GM10266 (cell line): Measurements from ENCODE around the gene CCDC136.

Experiments
- DNase-seq: peaks from one replicate; pipeline ENCODE4 v3.0.0; 2012; ENCODE audit errors: extremely low spot score
- TF ChIP-seq, protein P1 (sequence below): IDR thresholded peaks from 2 replicates; pipeline ENCODE4 v1.5.1; 2012; ENCODE audit warnings: mild to moderate bottlenecking, low read depth; ENCODE audit not compliant: control insufficient read depth, insufficient read depth; ENCODE audit errors: missing control alignments

The CCDC136 gene

DNA sequence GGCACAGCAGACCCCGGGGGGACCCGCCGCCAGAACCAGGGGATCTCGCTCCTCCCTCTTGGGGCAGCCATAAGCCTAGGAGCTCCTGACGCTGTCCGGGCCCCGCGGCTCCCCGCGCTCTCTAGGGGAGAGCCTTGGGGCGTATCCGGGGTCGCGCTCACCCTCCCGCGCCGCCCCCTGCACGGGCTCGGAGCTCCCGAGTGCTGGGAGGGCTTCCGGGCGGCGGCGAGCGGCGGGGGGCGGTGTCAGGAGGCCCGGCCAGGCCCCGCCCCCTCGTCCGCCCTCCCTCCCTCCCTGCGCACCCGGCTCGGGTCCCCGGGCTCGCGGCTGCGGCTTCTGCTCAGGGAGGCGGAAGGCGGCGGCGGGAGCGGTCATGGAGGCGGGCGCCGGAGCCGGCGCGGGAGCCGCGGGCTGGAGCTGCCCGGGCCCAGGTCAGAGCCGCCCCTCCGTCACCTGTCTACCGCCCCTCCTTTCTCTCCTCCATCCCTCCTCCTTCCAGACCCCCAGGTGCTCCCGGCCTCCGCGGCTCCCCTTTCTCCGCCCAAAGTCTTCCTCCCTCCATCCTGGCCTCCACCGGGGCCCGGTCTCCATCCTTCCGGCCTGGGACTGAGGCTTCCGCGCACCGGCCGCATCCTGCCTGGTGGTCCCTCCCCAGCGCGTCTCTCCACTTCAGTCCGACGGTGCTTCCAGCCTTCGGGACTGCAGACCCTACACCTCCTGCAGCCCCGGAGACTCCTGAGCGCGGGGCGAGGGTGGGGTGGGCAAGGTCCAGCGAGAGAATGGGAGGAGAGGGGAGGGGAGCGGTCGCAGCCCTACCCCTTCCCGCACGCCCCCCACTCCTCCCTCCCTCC lies at the start of gene CCDC136:
Gene CCDC136 (plus strand): TSS at position 848 of the 851 bp plus-strand sequence. CDS start 444 bp downstream, outside the sequence.
- TF ChIP-seq, protein P1, sequence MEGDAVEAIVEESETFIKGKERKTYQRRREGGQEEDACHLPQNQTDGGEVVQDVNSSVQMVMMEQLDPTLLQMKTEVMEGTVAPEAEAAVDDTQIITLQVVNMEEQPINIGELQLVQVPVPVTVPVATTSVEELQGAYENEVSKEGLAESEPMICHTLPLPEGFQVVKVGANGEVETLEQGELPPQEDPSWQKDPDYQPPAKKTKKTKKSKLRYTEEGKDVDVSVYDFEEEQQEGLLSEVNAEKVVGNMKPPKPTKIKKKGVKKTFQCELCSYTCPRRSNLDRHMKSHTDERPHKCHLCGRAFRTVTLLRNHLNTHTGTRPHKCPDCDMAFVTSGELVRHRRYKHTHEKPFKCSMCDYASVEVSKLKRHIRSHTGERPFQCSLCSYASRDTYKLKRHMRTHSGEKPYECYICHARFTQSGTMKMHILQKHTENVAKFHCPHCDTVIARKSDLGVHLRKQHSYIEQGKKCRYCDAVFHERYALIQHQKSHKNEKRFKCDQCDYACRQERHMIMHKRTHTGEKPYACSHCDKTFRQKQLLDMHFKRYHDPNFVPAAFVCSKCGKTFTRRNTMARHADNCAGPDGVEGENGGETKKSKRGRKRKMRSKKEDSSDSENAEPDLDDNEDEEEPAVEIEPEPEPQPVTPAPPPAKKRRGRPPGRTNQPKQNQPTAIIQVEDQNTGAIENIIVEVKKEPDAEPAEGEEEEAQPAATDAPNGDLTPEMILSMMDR = no peak
- DNase-seq = peak; percentile 94

DNA sequence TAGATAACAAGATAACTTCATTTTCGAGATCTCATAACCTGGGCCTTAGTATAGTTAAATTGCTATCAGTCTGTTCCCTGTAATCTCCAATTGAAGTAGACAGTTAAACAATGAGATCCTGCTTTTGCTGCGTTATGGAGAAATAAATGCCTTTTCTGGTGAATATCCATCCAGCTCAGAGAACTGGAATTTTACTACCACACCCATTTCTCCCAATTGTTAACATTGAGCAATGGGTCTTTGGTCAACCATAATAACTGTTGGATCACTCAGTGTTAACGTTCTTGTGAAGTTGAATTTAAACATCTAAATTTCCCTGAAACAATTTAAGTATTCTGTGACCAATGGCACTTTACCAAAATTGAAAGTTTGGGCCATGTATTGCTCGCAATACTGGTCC lies 49.6 kb upstream of the CCDC136 start:
- TF ChIP-seq, protein P1 = no peak

DNA sequence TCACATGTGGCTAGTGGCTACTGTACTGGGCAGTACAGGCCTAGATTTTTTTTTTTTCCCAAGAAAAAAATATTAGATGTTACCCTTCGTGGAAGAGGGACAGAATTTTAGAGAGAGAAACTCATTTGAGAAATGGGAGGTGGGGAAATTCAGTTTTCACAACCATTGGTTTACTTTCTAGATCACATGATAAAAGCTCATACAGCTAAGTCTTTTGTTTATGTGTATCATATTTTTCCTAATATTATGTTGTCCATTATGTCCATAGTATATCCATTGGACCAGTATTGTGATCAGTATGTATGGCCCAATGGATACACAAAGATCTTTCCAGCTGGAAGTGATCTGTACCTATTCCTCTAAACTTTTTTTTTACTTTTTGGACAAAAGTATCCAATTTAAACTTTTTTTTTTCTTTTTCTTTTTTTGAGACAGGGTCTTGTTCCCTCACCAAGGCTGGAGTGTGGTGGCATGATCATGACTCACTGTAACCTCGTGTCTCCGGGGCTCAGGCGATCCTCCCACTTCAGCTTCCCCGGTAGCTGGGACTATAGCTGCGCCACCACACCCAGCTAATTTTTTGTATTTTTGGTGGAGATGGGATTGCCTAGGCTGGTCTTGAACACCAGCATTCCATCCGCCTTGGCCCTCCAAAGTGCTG lies 48.5 kb upstream of the CCDC136 start:
- TF ChIP-seq, protein P1 = no peak
- no peak for DNase-seq

More for the DNA sequence above, 49.6 kb upstream of the CCDC136 start:
- no peak for DNase-seq

DNA sequence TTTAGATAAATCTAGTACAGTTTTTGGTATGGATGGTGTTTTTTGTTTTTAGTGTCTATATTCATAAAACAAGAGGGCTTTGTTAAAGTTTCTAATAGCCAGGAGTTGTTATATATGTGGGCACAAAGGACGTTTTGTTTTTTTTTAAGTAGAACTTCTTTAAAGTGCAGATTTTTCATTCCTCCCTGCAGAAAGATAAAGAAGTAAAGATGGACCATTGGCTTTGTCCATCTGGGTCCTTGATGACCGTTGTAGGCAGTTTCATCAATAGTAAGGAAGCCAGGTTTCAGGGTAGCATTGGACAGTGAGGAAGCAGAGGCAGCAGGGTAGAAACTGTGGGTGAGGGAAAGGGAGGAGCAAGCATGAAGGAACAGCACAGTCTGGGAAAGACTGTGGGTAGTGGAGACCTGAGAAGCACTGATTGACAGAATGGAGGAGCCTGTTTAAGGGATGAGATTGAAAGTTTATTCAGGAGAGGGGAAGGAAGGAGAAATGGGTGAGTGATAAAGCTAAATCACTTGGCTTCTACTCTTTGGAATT lies 47.3 kb upstream of the CCDC136 start:
- TF ChIP-seq, protein P1 = no peak
- DNase-seq = no peak

DNA sequence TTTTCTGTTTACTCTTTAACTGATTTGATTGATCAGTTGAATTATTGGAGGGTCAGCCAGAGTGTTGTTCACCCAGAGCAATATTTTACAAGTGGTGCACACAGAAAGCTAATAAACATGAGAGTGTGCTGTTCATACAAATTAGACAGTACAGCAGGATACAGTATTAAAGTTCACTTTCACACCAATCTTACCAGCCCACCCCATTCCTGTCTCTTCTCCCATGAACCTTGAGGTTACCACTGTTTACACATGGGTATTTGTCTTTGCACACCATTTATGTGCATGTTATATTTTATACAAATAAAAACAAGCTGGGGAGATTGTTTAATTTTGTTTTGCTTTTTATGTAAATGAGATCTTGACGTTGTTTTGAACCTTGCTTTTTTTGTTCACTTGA lies 46.1 kb upstream of the CCDC136 start:
- DNase-seq = no peak
- TF ChIP-seq, protein P1 = no peak

DNA sequence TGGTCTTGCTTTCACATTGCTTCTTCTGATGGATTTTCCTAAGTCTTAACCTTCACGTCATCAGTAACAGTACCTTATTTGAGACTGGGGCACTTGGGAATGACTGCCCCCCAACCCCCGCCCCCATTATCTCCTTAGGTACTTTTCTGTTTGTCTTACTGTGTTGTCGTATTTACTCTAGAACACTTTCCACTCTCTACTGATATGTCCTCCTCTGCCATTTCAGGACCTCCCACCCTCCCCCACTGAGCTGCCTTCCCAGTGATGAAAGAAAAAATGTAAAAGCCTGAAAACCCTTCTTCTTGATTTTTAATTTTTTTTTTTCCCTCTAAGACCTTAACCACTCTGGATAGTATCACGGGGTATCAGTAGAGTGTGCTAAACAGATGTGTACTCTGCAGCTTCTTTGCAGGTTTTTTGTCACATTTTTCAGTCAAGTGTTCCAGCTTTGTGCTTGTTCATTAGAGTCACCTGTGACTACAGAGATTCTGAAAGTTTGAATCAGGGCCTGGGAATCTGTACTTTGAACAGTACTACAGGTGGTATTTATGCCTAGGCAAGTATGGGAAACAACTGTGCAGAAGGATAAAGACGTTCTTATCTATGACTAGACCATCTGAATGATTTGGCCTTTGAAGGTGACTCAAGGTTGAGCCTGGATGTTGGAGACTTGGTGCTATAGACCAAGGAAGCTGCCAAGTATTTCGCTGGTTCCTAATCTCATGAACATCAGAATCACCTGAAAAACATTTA lies 44.3 kb upstream of the CCDC136 start:
- TF ChIP-seq, protein P1 = no peak
- DNase-seq = no peak
